Testis (tissue), 3 donors: Measurements from ENCODE around the gene CLDND2. TPM values are rescaled to one million over a fixed set of nuclear protein-coding genes. Genes with fewer than 3 reads are reported as not detected.
"Not testable (repeated sequence)": the region's sequence is repeated elsewhere in the genome, so short reads cannot be mapped to it uniquely, and the experiment has no call there.

ENCODE experiments used
- DNase-seq: peaks from one replicate; pipeline ENCODE4 v3.0.0-alpha.2; 2019
- H3K27ac ChIP-seq, 2 donors: fragments of 200-600 bp; sonication (generic); one replicate each; pipeline ENCODE4 v1.5.1; 2019
- H3K27me3 ChIP-seq: fragments of 200-600 bp; sonication (generic); one replicate; pipeline ENCODE4 v1.5.1; 2019
- H3K36me3 ChIP-seq: fragments of 200-600 bp; sonication (generic); one replicate; pipeline ENCODE4 v1.5.1; 2017; ENCODE audit warnings: low read depth; ENCODE audit errors: missing control alignments
- H3K4me1 ChIP-seq: fragments of 200-600 bp; sonication (generic); one replicate; pipeline ENCODE4 v1.5.1; 2019
- H3K4me3 ChIP-seq, 2 donors: fragments of 200-600 bp; sonication (generic); one replicate each; pipeline ENCODE4 v1.5.1; 2017 to 2019
- H3K9me3 ChIP-seq: fragments of 200-600 bp; sonication (generic); one replicate; pipeline ENCODE4 v1.5.1; 2017
- POLR2A ChIP-seq: fragments of 450-650 bp; IDR thresholded peaks from one replicate; pipeline ENCODE4 v1.6.1; 2017; ENCODE audit warnings: antibody characterized with exemption, mild to moderate bottlenecking, moderate library complexity
- WGBS, 2 donors: methylation state at CpG; one replicate each; pipeline ENCODE4 v1.1.5; 2018; 5-methylcytosine and 5-hydroxymethylcytosine counted together
- intact Hi-C: fragments of 100-400 bp; cut with DNase I; formaldehyde crosslinking; loops from one replicate; pipeline ENCODE4 v1.15.1; 2023; ENCODE audit warnings: low total_unique reads
- polyA plus RNA-seq: library from polyadenylated mRNA; stranded (reverse); fragments of 350-450 nt; fragmentation: Illumina TruSeq; extraction: RNeasy Lipid Tissue Mini Kit (QIAGEN cat#74804); gene quantifications from one replicate; pipeline ENCODE4 v1.2.3, GENCODE V29; 2014; ENCODE audit warnings: low read depth, low replicate concordance; ENCODE audit not compliant: insufficient read depth
- total RNA-seq, 2 donors: library from RNA; depleted of rRNA; stranded (reverse); fragments of >200 nt; gene quantifications; one replicate each; pipeline ENCODE4 v1.2.3, GENCODE V29; 2016
- TF ChIP-seq, protein P1 (sequence below), 3 experiments: fragments of 450-650 bp in 2 of 3; fragments of 200-600 bp in 1 of 3; sonication (generic) in 1 of 3; IDR thresholded peaks; one replicate each; pipeline ENCODE4 v1.5.1; 2016 to 2019; ENCODE audit warnings: antibody characterized with exemption in 3 of 3, mild to moderate bottlenecking in 2 of 3, moderate library complexity in 1 of 3

The CLDND2 gene
- total and polyA plus RNA-seq, 3 donors from 2014 or later, result 10.0 to 41.2 (median 26.4) TPM

DNA sequence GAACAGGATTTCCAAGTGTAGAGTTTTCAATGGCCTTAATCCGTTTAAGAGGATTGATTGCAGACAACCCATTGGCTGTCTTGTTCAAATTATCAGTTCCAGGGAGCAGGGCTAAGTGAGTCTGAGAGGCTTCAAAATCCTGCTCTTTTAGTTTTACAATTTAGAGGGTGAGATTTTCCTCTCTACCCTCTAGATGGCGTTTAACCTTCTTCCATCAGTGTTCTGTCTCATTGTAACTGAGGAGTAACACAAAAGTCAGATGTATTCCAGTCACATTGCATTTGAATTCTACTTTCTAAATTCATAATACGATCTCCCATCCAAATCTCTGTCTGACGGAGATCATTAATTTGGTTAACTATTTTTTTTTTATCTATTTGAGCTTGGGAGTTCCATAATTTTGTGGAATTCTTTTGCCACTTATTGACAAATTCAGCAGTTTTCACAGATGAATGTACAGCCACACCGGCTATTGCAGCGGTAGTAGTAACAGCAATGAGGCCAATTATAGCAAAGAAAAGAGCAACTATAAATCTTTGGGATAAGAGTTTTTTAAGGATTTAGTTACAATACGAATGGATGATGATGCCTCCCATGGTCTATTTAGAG, 29.4 kb upstream of the CLDND2 start:
- intact Hi-C loops, result loop anchor here (5.0 kb wide), 1 partner anchor 651 kb away; no protein-coding TSS in a partner anchor

DNA sequence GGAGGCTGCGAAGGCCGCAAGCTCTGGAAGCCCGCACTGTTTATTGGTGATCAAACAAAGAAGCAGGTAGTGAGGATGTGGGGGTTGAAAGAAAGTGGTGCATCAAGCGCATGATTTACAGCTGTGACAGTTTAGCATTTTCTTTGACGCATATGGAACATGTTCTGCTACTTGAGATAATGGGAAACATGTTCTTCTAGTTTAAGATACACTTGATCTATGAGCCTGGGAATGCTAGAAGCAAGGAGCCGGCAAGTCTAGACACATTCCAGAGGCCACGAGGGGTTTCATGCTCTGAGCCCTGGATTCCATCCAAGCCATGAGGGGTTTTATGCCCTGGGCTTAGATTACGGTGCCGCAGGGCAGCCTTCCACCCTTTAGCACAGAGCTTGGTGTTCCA, 28.6 kb upstream of the CLDND2 start:
- DNase-seq, H3K4me1 ChIP-seq, H3K4me3 ChIP-seq, H3K36me3 ChIP-seq, H3K27me3 ChIP-seq, H3K27ac ChIP-seq, H3K9me3 ChIP-seq: not testable (repeated sequence)
- 64 to 71% methylated on average over 9 of the region's 9 CpGs for WGBS, 2 donors
- intact Hi-C loops, result loop anchor here (5.0 kb wide), 1 partner anchor 650 kb away; no protein-coding TSS in a partner anchor

More for the DNA sequence above, 29.4 kb upstream of the CLDND2 start:
- no peak overlapping the region for H3K27ac ChIP-seq
- H3K4me3 ChIP-seq, result no peak overlapping the region
- TF ChIP-seq, protein P1, sequence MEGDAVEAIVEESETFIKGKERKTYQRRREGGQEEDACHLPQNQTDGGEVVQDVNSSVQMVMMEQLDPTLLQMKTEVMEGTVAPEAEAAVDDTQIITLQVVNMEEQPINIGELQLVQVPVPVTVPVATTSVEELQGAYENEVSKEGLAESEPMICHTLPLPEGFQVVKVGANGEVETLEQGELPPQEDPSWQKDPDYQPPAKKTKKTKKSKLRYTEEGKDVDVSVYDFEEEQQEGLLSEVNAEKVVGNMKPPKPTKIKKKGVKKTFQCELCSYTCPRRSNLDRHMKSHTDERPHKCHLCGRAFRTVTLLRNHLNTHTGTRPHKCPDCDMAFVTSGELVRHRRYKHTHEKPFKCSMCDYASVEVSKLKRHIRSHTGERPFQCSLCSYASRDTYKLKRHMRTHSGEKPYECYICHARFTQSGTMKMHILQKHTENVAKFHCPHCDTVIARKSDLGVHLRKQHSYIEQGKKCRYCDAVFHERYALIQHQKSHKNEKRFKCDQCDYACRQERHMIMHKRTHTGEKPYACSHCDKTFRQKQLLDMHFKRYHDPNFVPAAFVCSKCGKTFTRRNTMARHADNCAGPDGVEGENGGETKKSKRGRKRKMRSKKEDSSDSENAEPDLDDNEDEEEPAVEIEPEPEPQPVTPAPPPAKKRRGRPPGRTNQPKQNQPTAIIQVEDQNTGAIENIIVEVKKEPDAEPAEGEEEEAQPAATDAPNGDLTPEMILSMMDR (IDR thresholded peaks at IDR 0.05), result peak in 2 of 3 experiments; percentile 19 to 51
- TF ChIP-seq POLR2A, result no peak
- no peaks in the 10 kb centered on the region for H3K27me3 ChIP-seq
- WGBS, 2 donors, result 54 to 55% methylated on average over 7 of the region's 7 CpGs
- no peaks in the 10 kb centered on the region for H3K9me3 ChIP-seq
- peaks cover 5% of the 10 kb centered on the region for H3K4me1 ChIP-seq
- no peaks in the 10 kb centered on the region for H3K36me3 ChIP-seq
- no peak for DNase-seq

DNA sequence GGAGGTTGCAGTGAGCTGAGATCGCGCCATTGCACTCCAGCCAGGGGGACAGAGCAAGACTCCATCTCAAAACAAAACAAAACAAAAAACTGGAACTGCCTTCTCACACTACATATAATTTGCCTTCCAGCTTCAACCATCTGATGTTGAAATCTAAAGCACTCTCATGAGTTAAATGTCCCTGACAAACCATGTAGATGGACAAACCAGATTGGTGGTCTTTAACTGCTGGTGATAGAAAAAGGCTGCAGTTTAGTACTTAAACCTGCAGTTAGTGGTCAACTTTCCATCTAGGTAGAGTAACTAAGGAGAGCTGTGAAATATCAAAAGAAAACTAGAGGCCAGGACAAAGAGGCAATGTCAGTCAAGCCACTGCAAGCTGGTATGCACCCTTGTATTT, 27.4 kb upstream of the CLDND2 start:
- H3K27me3 ChIP-seq, result no peaks in the 10 kb centered on the region

DNA sequence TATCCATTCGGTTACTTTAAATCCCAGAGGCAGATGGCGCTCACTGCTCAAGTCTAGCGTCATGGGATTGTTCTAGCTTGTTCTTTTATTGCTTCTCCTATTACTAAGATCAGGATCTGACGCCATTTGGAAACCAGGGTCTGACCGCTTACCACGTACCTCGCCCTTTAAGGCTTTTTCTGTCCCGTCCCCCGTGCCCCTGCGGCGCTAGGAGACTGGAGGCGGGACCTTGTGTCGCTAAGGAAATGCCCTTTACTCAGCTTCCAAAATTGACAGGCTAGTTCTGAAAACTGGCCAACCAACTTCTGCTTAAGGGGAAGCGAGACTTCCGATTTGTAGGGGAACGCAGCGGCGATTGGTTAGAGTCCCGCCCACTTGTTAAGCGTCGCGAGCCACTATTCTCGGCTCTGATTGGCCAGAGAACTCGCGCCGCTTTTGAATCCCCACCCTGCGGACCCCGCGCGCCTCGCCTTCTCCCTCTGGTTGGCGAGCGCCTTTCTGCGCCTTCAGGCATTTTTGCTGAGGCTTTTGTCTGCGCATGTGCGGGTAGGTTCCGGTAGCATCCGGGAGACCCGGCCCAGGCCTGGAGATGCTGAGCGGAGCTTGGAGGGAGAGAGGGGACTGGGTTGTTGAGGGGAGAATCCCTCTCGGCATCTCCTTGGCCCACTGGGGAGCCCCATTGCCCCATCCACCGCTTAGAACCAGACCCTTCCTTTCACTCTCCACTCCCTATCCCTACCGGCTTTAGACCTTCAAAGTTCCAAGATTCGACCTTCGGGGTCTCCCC, 25.4 kb upstream of the CLDND2 start:
- intact Hi-C loops, result no loop called here
- peak overlapping the region; percentile 27 to 58 for H3K4me3 ChIP-seq
- no peaks in the 10 kb centered on the region for H3K27me3 ChIP-seq
- TF ChIP-seq, protein P1 (IDR thresholded peaks at IDR 0.05), result peak in 1 of 3 experiments; percentile 11
- no peak for TF ChIP-seq POLR2A
- H3K27ac ChIP-seq, result peak overlapping the region; percentile 46 to 72
- H3K36me3 ChIP-seq, result no peaks in the 10 kb centered on the region
- 0 to 3% methylated on average over 40 to 44 of the region's 45 CpGs for WGBS, 2 donors
- H3K4me1 ChIP-seq, result peaks cover 5% of the 10 kb centered on the region
- H3K9me3 ChIP-seq, result no peaks in the 10 kb centered on the region
- peak; percentile 98 for DNase-seq

More for the DNA sequence above, 27.4 kb upstream of the CLDND2 start:
- no peak for DNase-seq
- Histone ChIP-seq H3K9me3 (no peaks in the 10 kb centered on the region), H3K4me3 (no peak overlapping the region), H3K27ac (no peak overlapping the region), H3K36me3 (no peaks in the 10 kb centered on the region), H3K4me1 (peaks cover 5% of the 10 kb centered on the region)
- 87 to 95% methylated on average over 2 of the region's 2 CpGs for WGBS, 2 donors
- TF ChIP-seq, protein P1 (IDR thresholded peaks at IDR 0.05), result no peak
- TF ChIP-seq POLR2A, result no peak
- intact Hi-C loops, result loop anchor here (5.0 kb wide), 1 partner anchor 649 kb away; no protein-coding TSS in a partner anchor

DNA sequence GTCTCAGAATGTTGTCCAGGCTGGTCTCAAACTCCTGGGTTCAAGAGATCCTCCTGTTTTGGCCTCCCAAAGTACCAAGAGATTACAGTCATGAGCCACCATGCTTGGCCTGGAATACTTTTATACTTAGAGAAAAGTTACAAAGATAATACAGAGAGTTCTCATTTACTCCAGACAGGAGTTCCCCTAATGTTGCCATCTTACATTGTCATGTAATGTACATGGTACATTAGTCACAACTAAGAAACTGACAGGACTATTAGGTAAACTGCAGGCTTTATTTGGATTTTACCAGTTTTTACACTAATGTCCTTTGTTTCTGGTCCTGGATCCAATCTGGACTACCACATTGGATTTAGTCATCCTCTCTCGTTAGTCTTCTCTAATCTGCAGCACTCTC, 23.9 kb upstream of the CLDND2 start:
- Histone ChIP-seq H3K4me3 (no peak overlapping the region), H3K27me3 (no peaks in the 10 kb centered on the region), H3K36me3 (no peaks in the 10 kb centered on the region), H3K9me3 (no peaks in the 10 kb centered on the region), H3K27ac (no peak overlapping the region), H3K4me1 (peaks cover 5% of the 10 kb centered on the region)
- TF ChIP-seq, protein P1 (IDR thresholded peaks at IDR 0.05), result no peak
- no peak for TF ChIP-seq POLR2A
- intact Hi-C loops, result no loop called here
- WGBS, 2 donors, result 53 to 92% methylated on average over 1 of the region's 1 CpG
- no peak for DNase-seq
